ENCODE results near the gene AIPL1. TPM values are rescaled to one million over a fixed set of nuclear protein-coding genes. Genes with fewer than 3 reads are reported as not detected.
A peak's percentile ranks its signal among the peaks of the same experiment; 100 is the strongest.

The AIPL1 gene
- total and polyA plus RNA-seq, 2 donors (not counting 3 experiments of a cell fraction or from before 2014, with no cell fraction given), result not detected

- Histone ChIP-seq H3K27ac (ENCODE audit: insufficient read depth, low read depth, low read length) (no peak overlapping the region), H3K4me1 (ENCODE audit: control insufficient read depth, extremely low read depth, insufficient read depth, low read length) (peaks cover 15% of the 10 kb centered on the region), H3K4me3 (replicated peaks in 1 of 3; ENCODE audit: insufficient read depth in 1 of 3, low read depth in 1 of 3, low read length in 3 of 3) (no peak overlapping the region), H3K79me2 (ENCODE audit: control insufficient read depth, insufficient read depth, low read length) (no peaks in the 10 kb centered on the region), H3K4me2 (ENCODE audit: insufficient read depth, low read length) (no peak overlapping the region), H3K27me3 (ENCODE audit: control insufficient read depth in 2 of 2, insufficient read depth in 2 of 2, low read length in 2 of 2) (no peaks in the 10 kb centered on the region), H3K9me3 (replicated peaks; ENCODE audit: control insufficient read depth, insufficient read depth, low read length) (no peaks in the 10 kb centered on the region), H4K20me1 (replicated peaks; ENCODE audit: control insufficient read depth, extremely low read depth, insufficient read depth, low read length) (no peaks in the 10 kb centered on the region), H3K9me1 (replicated peaks; ENCODE audit: control insufficient read depth, extremely low read depth, insufficient read depth, low read length) (no peaks in the 10 kb centered on the region), H3K36me3 (ENCODE audit: control insufficient read depth in 2 of 2, extremely low read depth in 1 of 2, insufficient read depth in 2 of 2, low read length in 2 of 2) (no peaks in the 10 kb centered on the region), H2AFZ (ENCODE audit: low read depth, low read length) (no peak overlapping the region), H3K9ac (replicated peaks; ENCODE audit: extremely low read depth, insufficient read depth, low read length) (no peak overlapping the region)
- BruUV-seq (replicated peaks), result no TSS peak
- dilution Hi-C loops (cut with MboI; ENCODE audit: extremely low pct_ligation_motif_present, low sequenced_read_pairs), result no loop called here
- FAIRE-seq, result peak; percentile 62
- ChIA-PET CTCF (interaction anchor here (0.7 to 5.8 kb wide), 26 partner anchors 8 to 1033 kb away, joined by 3 to 77 read pairs (median 4); partner anchors contain the start of genes KIAA0753 and TXNDC17), POLR2A (no interaction called here)
- TF ChIP-seq CTCF (IDR thresholded peaks at IDR 0.05; ENCODE audit: extremely low read depth in 1 of 2, insufficient read depth in 1 of 2, low read depth in 1 of 2, low read length in 2 of 2) (no peak), JUN (IDR thresholded peaks at IDR 0.05; ENCODE audit: borderline replicate concordance, insufficient read depth, insufficient read length, low read depth) (peak; percentile 33), MYC (IDR thresholded peaks at IDR 0.05; ENCODE audit: low read depth, low read length) (no peak), EZH2 (IDR thresholded peaks at IDR 0.05; ENCODE audit: borderline replicate concordance, low read depth, low read length, severe bottlenecking) (no peak), FOS (IDR thresholded peaks at IDR 0.05; ENCODE audit: borderline replicate concordance, insufficient read depth, low read length) (peak; percentile 44)
- DNase-seq (ENCODE audit: low read depth, low spot score), result peak; percentile 43
- intact Hi-C loops (cut with micrococcal nuclease), result loop anchor here (2.0 to 5.0 kb wide), 3 partner anchors 36 to 329 kb away; no protein-coding TSS in a partner anchor
Observed at GRCh38 chr17:6471531-6472465, 36.9 kb upstream of the AIPL1 start.

Data from endothelial cell of umbilical vein (primary cell).